Gastroesophageal sphincter (tissue), 3 donors: ENCODE measurements around the gene MLH3.

ENCODE experiments used
- CTCF ChIP-seq, 4 experiments: fragments of 200-600 bp in 2 of 4; fragments of 450-650 bp in 2 of 4; sonication (generic) in 1 of 4; IDR thresholded peaks; one replicate each; pipeline ENCODE4 v1.5.1; 2017 to 2019; ENCODE audit warnings: antibody characterized with exemption in 4 of 4, mild to moderate bottlenecking in 2 of 4, moderate library complexity in 2 of 4
- POLR2A ChIP-seq, 2 donors: fragments of 450-650 bp; IDR thresholded peaks; one replicate each; pipeline ENCODE4 v1.6.1; 2017; ENCODE audit warnings: antibody characterized with exemption in 2 of 2, mild to moderate bottlenecking in 2 of 2, moderate library complexity in 1 of 2
- POLR2AphosphoS5 ChIP-seq: sonication (generic); formaldehyde crosslinking; IDR thresholded peaks from one replicate; pipeline ENCODE4 v1.6.1; 2017; ENCODE audit warnings: antibody characterized with exemption

GRCh38 chr14:75001899-75002298, 49.4 kb downstream of the MLH3 start:
- no peak for TF ChIP-seq CTCF (IDR thresholded peaks at IDR 0.05)
- TF ChIP-seq POLR2A (IDR thresholded peaks at IDR 0.05), result no peak
- no peak for TF ChIP-seq POLR2AphosphoS5
